Peyer's patch (tissue), 4 donors: ENCODE measurements around the gene BPI.

Experiments
- POLR2A ChIP-seq, 2 donors: fragments of 450-650 bp; IDR thresholded peaks; one replicate each; pipeline ENCODE4 v1.5.1; 2017; ENCODE audit warnings: antibody characterized with exemption in 2 of 2, mild to moderate bottlenecking in 2 of 2, moderate library complexity in 2 of 2
- TF ChIP-seq, protein P1 (sequence below), 6 experiments: fragments of 450-650 bp in 4 of 6; fragments of 200-600 bp in 2 of 6; sonication (generic) in 1 of 6; IDR thresholded peaks; one replicate each; pipeline ENCODE4 v1.5.1; 2017 to 2019; ENCODE audit warnings: antibody characterized with exemption in 6 of 6, mild to moderate bottlenecking in 3 of 6, moderate library complexity in 1 of 6

DNA sequence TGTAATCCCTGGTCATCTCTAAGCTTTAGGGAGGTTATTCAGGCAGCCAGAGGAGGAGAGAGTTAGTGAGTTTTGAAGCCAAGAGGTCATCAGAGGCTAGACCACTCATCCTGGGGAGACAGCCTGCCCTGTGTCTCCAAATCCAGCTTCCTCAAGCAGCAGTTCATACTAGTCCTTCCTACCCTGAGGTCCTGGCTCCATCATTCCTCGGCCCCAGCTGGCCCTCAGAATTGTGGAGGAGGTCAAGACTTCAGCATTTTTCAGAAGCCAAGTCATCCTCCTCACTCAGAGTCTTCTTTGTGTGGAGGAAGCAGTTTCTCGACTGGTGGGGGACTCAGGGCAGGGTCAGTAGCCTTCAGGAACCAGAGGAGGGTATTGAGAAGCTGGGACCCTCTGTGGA lies 31.0 kb upstream of the BPI start:
- TF ChIP-seq, protein P1, sequence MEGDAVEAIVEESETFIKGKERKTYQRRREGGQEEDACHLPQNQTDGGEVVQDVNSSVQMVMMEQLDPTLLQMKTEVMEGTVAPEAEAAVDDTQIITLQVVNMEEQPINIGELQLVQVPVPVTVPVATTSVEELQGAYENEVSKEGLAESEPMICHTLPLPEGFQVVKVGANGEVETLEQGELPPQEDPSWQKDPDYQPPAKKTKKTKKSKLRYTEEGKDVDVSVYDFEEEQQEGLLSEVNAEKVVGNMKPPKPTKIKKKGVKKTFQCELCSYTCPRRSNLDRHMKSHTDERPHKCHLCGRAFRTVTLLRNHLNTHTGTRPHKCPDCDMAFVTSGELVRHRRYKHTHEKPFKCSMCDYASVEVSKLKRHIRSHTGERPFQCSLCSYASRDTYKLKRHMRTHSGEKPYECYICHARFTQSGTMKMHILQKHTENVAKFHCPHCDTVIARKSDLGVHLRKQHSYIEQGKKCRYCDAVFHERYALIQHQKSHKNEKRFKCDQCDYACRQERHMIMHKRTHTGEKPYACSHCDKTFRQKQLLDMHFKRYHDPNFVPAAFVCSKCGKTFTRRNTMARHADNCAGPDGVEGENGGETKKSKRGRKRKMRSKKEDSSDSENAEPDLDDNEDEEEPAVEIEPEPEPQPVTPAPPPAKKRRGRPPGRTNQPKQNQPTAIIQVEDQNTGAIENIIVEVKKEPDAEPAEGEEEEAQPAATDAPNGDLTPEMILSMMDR (IDR thresholded peaks at IDR 0.05): no peak
- TF ChIP-seq POLR2A (IDR thresholded peaks at IDR 0.05): no peak
